ENCODE data around the gene RASGRF1. TPM values are rescaled to one million over a fixed set of nuclear protein-coding genes. Genes with fewer than 3 reads are reported as not detected.

RASGRF1 gene
- total and polyA plus RNA-seq, 2 experiments from 2014 or later: 0.06 TPM; not detected in 1

DNA sequence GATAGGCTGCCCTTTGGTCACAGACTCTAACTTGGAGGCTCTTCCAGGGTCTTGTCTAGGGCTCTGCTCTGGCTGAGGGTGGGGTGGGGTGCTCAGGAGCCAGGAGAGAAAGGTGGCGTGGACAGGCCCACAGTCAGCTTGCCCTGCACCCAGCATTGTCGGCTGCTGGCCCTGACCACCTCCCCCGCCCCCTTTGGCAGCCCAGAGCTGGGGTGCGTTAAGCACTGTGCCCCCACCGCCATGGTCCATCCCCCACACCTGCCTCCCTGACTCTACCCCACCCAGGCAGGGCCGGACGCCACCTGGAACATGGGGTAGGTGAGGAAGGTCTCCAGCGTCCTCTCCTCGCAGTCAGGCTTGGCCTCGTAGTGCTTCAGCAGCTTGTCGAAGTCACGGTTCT, 58.8 kb downstream of the RASGRF1 start:
- Histone ChIP-seq H3K4me3 (no peak overlapping the region), H3K27ac (no peak overlapping the region), H3K36me3 (no peaks in the 10 kb centered on the region), H3K27me3 (no peaks in the 10 kb centered on the region), H3K9me3 (ENCODE audit: low read depth) (no peaks in the 10 kb centered on the region), H3K4me1 (ENCODE audit: low read depth) (no peaks in the 10 kb centered on the region)
- TF ChIP-seq, protein P1, sequence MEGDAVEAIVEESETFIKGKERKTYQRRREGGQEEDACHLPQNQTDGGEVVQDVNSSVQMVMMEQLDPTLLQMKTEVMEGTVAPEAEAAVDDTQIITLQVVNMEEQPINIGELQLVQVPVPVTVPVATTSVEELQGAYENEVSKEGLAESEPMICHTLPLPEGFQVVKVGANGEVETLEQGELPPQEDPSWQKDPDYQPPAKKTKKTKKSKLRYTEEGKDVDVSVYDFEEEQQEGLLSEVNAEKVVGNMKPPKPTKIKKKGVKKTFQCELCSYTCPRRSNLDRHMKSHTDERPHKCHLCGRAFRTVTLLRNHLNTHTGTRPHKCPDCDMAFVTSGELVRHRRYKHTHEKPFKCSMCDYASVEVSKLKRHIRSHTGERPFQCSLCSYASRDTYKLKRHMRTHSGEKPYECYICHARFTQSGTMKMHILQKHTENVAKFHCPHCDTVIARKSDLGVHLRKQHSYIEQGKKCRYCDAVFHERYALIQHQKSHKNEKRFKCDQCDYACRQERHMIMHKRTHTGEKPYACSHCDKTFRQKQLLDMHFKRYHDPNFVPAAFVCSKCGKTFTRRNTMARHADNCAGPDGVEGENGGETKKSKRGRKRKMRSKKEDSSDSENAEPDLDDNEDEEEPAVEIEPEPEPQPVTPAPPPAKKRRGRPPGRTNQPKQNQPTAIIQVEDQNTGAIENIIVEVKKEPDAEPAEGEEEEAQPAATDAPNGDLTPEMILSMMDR (IDR thresholded peaks at IDR 0.05; ENCODE audit: low read depth, low read length): no peak
- no peak for DNase-seq (ENCODE audit: low read depth in 1 of 2, low spot score in 1 of 2)

- Histone ChIP-seq H3K4me3 (no peak overlapping the region), H3K27ac (no peak overlapping the region), H3K36me3 (no peaks in the 10 kb centered on the region), H3K27me3 (no peaks in the 10 kb centered on the region), H3K9me3 (ENCODE audit: low read depth) (no peaks in the 10 kb centered on the region), H3K4me1 (ENCODE audit: low read depth) (no peaks in the 10 kb centered on the region)
- TF ChIP-seq, protein P1 (IDR thresholded peaks at IDR 0.05; ENCODE audit: low read depth, low read length): no peak
- no peak for DNase-seq (ENCODE audit: low read depth in 1 of 2, low spot score in 1 of 2)
These were observed 59.4 kb downstream of the RASGRF1 start for GRCh38 chr15:79031201-79031600.

- TF ChIP-seq, protein P1 (IDR thresholded peaks at IDR 0.05; ENCODE audit: low read depth, low read length): peak; percentile 2
- no peak for DNase-seq (ENCODE audit: low read depth in 1 of 2, low spot score in 1 of 2)
- no peaks in the 10 kb centered on the region for H3K36me3 ChIP-seq
These were observed 60.1 kb downstream of the RASGRF1 start for GRCh38 chr15:79030470-79030869.

GRCh38 chr15:79028411-79028964, 62.1 kb downstream of the RASGRF1 start:
- H3K4me1 ChIP-seq (ENCODE audit: low read depth): no peaks in the 10 kb centered on the region
- TF ChIP-seq, protein P1 (IDR thresholded peaks at IDR 0.05; ENCODE audit: low read depth, low read length): peak; percentile 86
- H3K27ac ChIP-seq: no peak overlapping the region
- no peak overlapping the region for H3K4me3 ChIP-seq
- H3K36me3 ChIP-seq: no peaks in the 10 kb centered on the region
- no peaks in the 10 kb centered on the region for H3K27me3 ChIP-seq
- peak; percentile 56 for DNase-seq (ENCODE audit: low read depth in 1 of 2, low spot score in 1 of 2)
- no peaks in the 10 kb centered on the region for H3K9me3 ChIP-seq (ENCODE audit: low read depth)

More at GRCh38 chr15:79030470-79030869, 60.1 kb downstream of the RASGRF1 start:
- H3K4me1 ChIP-seq (ENCODE audit: low read depth): no peaks in the 10 kb centered on the region
- no peak overlapping the region for H3K27ac ChIP-seq
- H3K27me3 ChIP-seq: no peaks in the 10 kb centered on the region
- no peak overlapping the region for H3K4me3 ChIP-seq
- no peaks in the 10 kb centered on the region for H3K9me3 ChIP-seq (ENCODE audit: low read depth)

DNA sequence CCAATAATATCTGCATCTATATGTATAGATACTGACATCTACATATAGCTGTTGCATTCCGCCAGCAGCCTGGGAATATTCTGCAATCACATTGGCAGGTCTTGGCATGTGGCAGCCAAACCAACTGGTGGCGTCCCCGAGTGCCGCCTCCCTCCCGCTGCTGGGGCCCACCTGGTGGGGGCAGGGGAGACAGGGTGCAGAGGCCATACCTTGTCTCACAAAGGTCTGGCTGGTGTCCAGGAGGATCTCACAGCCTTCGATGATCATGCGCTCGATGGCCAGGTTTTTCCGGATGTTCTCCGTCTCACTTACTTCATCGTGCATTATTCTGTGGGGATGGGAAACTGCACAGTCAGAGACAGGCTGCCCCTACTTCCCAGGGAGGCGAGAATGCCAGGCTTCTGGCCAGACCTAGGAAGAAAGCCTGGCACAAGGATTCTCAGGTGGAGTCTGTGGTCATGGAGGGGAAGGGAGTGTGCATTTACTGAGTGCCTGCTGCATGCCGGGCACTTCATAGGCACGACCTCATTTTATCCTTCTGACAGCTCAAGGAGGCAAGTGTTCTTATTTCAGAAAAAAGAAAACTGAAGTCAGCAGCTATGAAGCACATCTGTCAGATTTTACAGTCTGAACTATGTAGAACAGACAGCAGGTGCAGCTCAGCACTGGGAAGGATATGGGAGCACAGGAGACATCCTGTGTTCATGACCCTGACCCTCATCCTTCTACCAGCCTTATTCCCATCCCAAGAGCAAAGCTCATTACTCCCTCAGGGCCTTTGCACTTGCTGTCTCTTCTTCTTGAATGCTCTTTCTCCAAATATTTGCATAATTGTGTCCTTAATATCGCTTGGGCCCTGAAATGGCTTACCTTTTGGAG, 62.8 kb downstream of the RASGRF1 start:
- TF ChIP-seq, protein P1 (IDR thresholded peaks at IDR 0.05; ENCODE audit: low read depth, low read length): no peak
- Histone ChIP-seq H3K36me3 (no peaks in the 10 kb centered on the region), H3K27ac (no peak overlapping the region), H3K4me1 (ENCODE audit: low read depth) (no peaks in the 10 kb centered on the region), H3K27me3 (no peaks in the 10 kb centered on the region), H3K4me3 (no peak overlapping the region), H3K9me3 (ENCODE audit: low read depth) (no peaks in the 10 kb centered on the region)
- no peak for DNase-seq (ENCODE audit: low read depth in 1 of 2, low spot score in 1 of 2)
